ENCODE data around the gene DDTL.

DNA sequence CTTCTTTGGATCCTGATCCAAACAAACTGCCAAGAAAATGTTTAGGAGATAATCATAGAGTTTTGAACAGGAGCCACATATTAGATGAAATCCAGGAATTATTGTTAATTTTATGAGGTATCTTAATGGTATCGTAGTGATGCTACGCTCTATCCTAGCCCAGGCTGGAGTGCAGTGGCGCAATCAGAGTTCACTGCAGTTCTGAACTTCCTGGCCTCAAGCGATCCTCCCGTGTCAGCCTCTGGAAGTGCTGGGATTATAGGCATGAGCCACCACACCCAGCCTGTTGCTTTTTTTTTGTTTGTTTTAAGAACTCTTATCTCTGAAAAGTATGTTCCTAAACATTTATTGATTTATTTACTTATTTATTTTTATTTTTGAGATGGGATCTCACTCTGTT, 36.2 kb downstream of the DDTL start:
- TF ChIP-seq, protein P1, sequence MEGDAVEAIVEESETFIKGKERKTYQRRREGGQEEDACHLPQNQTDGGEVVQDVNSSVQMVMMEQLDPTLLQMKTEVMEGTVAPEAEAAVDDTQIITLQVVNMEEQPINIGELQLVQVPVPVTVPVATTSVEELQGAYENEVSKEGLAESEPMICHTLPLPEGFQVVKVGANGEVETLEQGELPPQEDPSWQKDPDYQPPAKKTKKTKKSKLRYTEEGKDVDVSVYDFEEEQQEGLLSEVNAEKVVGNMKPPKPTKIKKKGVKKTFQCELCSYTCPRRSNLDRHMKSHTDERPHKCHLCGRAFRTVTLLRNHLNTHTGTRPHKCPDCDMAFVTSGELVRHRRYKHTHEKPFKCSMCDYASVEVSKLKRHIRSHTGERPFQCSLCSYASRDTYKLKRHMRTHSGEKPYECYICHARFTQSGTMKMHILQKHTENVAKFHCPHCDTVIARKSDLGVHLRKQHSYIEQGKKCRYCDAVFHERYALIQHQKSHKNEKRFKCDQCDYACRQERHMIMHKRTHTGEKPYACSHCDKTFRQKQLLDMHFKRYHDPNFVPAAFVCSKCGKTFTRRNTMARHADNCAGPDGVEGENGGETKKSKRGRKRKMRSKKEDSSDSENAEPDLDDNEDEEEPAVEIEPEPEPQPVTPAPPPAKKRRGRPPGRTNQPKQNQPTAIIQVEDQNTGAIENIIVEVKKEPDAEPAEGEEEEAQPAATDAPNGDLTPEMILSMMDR (IDR thresholded peaks at IDR 0.05) = no peak
- no peak for TF ChIP-seq EZH2 (IDR thresholded peaks at IDR 0.05)
- no peak for TF ChIP-seq EZH2phosphoT487 (IDR thresholded peaks at IDR 0.05)

Data from neural progenitor cell (in vitro differentiated cells).